CD4-positive, CD25-positive, alpha-beta regulatory T cell (primary cell): ENCODE results near the gene TLNRD1. TPM values are rescaled to one million over a fixed set of nuclear protein-coding genes. Genes with fewer than 3 reads are reported as not detected.
A peak's percentile ranks its signal among the peaks of the same experiment; 100 is the strongest.

Source experiments
- ATAC-seq, 2 donors: fragments of 150-1000 bp; cut with Tn5 transposase; one replicate each; pipeline ENCODE4 v1.10.0; 2021; ENCODE audit warnings: low read depth in 2 of 2, moderate number of reproducible peaks in 2 of 2, moderate library complexity in 1 of 2
- DNase-seq, 3 donors: peaks; one replicate each; pipeline versions ENCODE4 v3.0.0 to v3.0.0-alpha.2; 2012 to 2022; ENCODE audit warnings: mixed read lengths in 1 of 3
- H3K27ac ChIP-seq: one replicate; pipeline ENCODE4 v1.7.0; 2013; ENCODE audit warnings: mild to moderate bottlenecking, low read length; ENCODE audit not compliant: insufficient read depth, poor library complexity, severe bottlenecking
- H3K27me3 ChIP-seq: one replicate; pipeline ENCODE4 v1.7.0; 2013; ENCODE audit warnings: low read length; ENCODE audit not compliant: control insufficient read depth, insufficient read depth
- H3K36me3 ChIP-seq: one replicate; pipeline ENCODE4 v1.7.0; 2013; ENCODE audit warnings: mild to moderate bottlenecking, low read length, moderate library complexity; ENCODE audit not compliant: control insufficient read depth, insufficient read depth
- H3K4me1 ChIP-seq: 2 replicates; pipeline ENCODE4 v1.7.0; 2013; ENCODE audit warnings: mild to moderate bottlenecking, low read length; ENCODE audit not compliant: insufficient read depth, control insufficient read depth, poor library complexity, severe bottlenecking
- H3K4me3 ChIP-seq: one replicate; pipeline ENCODE4 v1.7.0; 2013; ENCODE audit warnings: low read depth, mild to moderate bottlenecking, low read length, moderate library complexity
- H3K9me3 ChIP-seq, 2 experiments: 1 replicate in 1 of 2; 2 replicates in 1 of 2; pipeline ENCODE4 v1.7.0; 2013; ENCODE audit warnings: low read length in 2 of 2, mild to moderate bottlenecking in 1 of 2, moderate library complexity in 1 of 2; ENCODE audit not compliant: control insufficient read depth in 2 of 2
- H3K27ac Mint-ChIP-seq, 3 donors: one replicate each; pipeline ENCODE4 v1.8.0; 2020 to 2022; ENCODE audit warnings: mild to moderate bottlenecking in 3 of 3, mixed read lengths in 3 of 3, moderate library complexity in 2 of 3
- H3K27me3 Mint-ChIP-seq: one replicate; pipeline ENCODE4 v1.8.0; 2022; ENCODE audit warnings: mild to moderate bottlenecking, mixed read lengths
- H3K36me3 Mint-ChIP-seq: one replicate; pipeline ENCODE4 v1.8.0; 2020; ENCODE audit warnings: mixed read lengths
- H3K4me1 Mint-ChIP-seq, 4 donors: one replicate each; pipeline ENCODE4 v1.8.0; 2020 to 2022; ENCODE audit warnings: mixed read lengths in 4 of 4, mild to moderate bottlenecking in 1 of 4
- H3K4me3 Mint-ChIP-seq, 4 donors: one replicate each; pipeline ENCODE4 v1.8.0; 2020 to 2022; ENCODE audit warnings: mild to moderate bottlenecking in 4 of 4, mixed read lengths in 4 of 4, moderate library complexity in 3 of 4
- H3K9me3 Mint-ChIP-seq, 7 donors: one replicate each; pipeline ENCODE4 v1.8.0; 2020 to 2022; ENCODE audit warnings: mixed read lengths in 7 of 7, mild to moderate bottlenecking in 3 of 7, moderate library complexity in 2 of 7
- polyA plus RNA-seq, 4 donors: library from polyadenylated mRNA; unstranded; fragments of 300-500 nt; fragmentation: Illumina TruSeq; gene quantifications; one replicate each; pipeline ENCODE4 v1.2.3, GENCODE V29; 2021
- total RNA-seq: library from RNA; stranded (reverse); gene quantifications from one replicate; pipeline ENCODE4 v1.2.3, GENCODE V29; 2022

TLNRD1 gene
- total and polyA plus RNA-seq, 5 donors from 2014 or later, result 3.1 to 17.7 (median 4.6) TPM

DNA sequence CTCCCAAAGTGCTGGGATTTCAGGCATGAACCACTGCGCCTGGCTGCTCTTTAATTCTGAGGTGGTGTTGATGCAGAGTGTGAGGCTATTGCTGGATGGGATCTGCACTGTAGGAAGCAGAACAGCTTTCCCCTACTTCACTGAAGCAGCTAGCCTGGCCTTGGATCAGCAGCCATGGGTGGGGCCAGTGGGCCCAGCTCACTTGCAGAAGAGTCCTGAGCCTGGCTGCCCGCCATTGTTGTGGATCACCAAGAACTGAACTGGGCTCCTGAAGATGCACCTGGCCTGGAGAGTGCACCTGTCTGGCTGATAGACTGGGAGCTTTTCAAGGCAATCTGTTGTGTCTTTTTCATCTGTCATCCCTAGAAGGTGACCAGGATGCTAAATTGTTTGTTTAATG, 11.9 kb downstream of the TLNRD1 start:
- no peak overlapping the region for H3K4me3 ChIP-seq
- H3K9me3 ChIP-seq, result no peaks in the 10 kb centered on the region
- Mint-ChIP-seq H3K27me3 (no peaks in the 10 kb centered on the region), H3K4me1 (peaks cover 27 to 43% (median 39%) of the 10 kb centered on the region in 4 donors), H3K36me3 (peaks cover 7% of the 10 kb centered on the region), H3K9me3 (no peaks in the 10 kb centered on the region), H3K27ac (no peak overlapping the region), H3K4me3 (no peak overlapping the region)
- no peak for ATAC-seq
- DNase-seq, result no peak
- H3K36me3 ChIP-seq, result no peaks in the 10 kb centered on the region
- H3K27me3 ChIP-seq, result no peaks in the 10 kb centered on the region
- H3K4me1 ChIP-seq, result no peaks in the 10 kb centered on the region
- no peak overlapping the region for H3K27ac ChIP-seq

DNA sequence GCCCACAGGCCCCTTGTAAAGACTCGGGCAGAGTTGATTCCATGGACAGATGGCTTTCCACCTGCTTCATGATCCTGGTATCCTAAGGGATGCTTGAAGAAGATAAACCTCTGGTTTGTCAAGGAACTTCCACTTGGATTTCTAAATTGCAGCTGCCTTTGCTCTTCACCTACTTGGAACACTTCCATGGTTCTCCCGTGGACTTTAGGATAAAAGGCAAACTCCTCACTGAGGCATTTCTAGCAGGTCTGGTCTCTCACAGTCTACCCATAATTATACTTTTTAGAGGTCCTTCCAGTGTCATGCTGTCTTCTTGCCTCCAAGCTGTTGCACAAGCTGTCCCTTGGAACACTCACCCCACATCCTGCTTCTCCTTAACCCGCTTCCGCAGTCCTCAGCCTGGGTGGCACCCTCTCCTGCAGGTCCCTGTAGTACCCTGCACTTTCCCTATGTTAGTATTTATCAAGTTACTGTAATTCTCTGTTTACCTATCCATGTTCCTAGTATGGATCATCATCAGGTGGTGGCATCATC, 12.7 kb downstream of the TLNRD1 start:
- Mint-ChIP-seq H3K9me3 (no peaks in the 10 kb centered on the region), H3K27me3 (no peaks in the 10 kb centered on the region), H3K4me3 (no peak overlapping the region), H3K36me3 (peaks cover 7% of the 10 kb centered on the region), H3K27ac (no peak overlapping the region), H3K4me1 (peaks cover 23 to 38% (median 31%) of the 10 kb centered on the region in 4 donors)
- H3K27me3 ChIP-seq, result no peaks in the 10 kb centered on the region
- no peaks in the 10 kb centered on the region for H3K9me3 ChIP-seq
- H3K4me3 ChIP-seq, result no peak overlapping the region
- ATAC-seq, result no peak
- no peaks in the 10 kb centered on the region for H3K4me1 ChIP-seq
- no peak for DNase-seq
- no peaks in the 10 kb centered on the region for H3K36me3 ChIP-seq
- no peak overlapping the region for H3K27ac ChIP-seq

DNA sequence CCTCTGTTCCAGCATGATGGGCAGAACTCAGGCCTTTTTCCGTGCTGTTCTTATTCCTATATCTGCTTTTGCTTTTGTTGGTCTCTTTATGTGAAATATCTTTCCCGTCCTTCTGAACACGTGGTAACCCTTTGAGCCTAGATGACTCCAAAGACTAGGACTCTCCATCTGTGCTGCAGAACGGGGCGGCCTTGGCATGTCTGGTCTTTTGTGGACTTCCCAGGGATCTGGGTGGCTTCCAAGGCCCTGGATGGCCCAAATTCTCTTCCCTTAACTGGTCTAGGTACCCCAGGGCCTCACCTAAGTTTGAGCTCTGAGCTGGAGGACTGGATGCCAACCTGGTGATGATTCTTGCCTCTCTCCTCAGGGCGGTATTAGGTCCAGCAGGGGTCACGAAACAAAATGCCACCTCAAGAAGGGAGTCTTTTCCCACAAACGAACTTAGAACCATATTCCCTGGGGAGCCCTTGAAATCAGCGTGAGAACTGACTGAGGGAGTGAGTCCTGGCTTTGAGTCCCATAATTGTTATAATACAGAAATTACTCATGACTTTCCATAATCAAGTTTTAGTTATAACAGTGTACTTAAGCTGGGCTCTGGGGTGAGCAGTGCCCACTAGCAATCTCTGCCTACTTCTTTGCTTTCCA, 13.8 kb downstream of the TLNRD1 start:
- Histone ChIP-seq H3K9me3 (no peaks in the 10 kb centered on the region), H3K4me1 (no peaks in the 10 kb centered on the region), H3K4me3 (no peak overlapping the region), H3K27me3 (no peaks in the 10 kb centered on the region), H3K36me3 (no peaks in the 10 kb centered on the region), H3K27ac (no peak overlapping the region)
- H3K9me3 Mint-ChIP-seq, result no peaks in the 10 kb centered on the region
- peak overlapping the region in 2 of 3 donors; percentile 38 to 61 for H3K27ac Mint-ChIP-seq
- ATAC-seq (no peak), DNase-seq (no peak)
- no peaks in the 10 kb centered on the region for H3K27me3 Mint-ChIP-seq
- peaks cover 19 to 34% (median 21%) of the 10 kb centered on the region in 4 donors for H3K4me1 Mint-ChIP-seq
- H3K36me3 Mint-ChIP-seq, result peaks cover 4% of the 10 kb centered on the region
- peak overlapping the region in 1 of 4 donors; percentile 22 for H3K4me3 Mint-ChIP-seq

DNA sequence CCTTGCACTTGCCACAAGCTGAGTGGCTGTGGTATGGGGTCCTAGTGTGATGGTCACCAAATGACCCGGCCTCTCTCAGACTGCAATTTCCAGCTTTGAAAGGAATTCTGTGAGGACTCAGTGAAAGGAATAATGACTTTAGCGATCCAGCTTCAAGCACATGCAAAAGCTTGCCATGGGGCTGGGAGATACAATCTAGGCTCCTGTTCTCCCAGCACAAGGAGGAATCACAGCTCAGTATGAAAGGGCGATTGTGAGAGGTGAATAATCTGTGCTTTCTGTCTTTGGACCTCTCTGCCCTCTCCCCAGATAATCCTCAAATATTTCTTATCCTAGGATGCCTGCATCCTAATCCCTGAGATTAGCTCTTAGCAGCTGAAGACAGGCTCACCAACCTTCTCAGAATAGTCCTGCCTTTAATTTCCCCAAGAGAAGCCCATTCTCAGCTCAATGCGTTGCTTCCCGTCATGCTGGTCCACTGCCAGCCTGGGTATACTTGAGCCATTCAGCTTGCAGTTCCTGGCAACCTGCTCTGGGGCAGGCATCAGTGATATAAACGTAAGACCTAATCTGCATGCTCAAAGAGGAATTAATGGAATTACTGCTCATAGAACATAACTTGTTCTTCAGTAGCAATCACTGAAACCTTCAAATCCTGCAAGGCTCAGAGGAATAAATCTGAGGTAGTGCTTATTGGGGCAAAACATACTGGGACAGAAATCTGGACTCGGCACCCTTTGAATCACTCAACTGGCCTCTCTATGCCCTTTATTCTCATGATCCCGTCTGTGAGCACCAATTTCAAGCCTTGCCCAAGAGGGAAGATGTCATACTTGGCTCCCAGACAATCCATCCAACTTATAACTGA, 15.1 kb downstream of the TLNRD1 start:
- H3K27ac Mint-ChIP-seq, result no peak overlapping the region
- DNase-seq (no peak), ATAC-seq (no peak)
- no peaks in the 10 kb centered on the region for H3K27me3 Mint-ChIP-seq
- Histone ChIP-seq H3K4me1 (no peaks in the 10 kb centered on the region), H3K36me3 (no peaks in the 10 kb centered on the region), H3K27ac (no peak overlapping the region), H3K9me3 (no peaks in the 10 kb centered on the region), H3K27me3 (no peaks in the 10 kb centered on the region), H3K4me3 (no peak overlapping the region)
- no peak overlapping the region for H3K4me3 Mint-ChIP-seq
- no peaks in the 10 kb centered on the region for H3K9me3 Mint-ChIP-seq
- H3K36me3 Mint-ChIP-seq, result peaks cover 4% of the 10 kb centered on the region
- peaks cover 8 to 26% (median 13%) of the 10 kb centered on the region in 4 donors for H3K4me1 Mint-ChIP-seq

DNA sequence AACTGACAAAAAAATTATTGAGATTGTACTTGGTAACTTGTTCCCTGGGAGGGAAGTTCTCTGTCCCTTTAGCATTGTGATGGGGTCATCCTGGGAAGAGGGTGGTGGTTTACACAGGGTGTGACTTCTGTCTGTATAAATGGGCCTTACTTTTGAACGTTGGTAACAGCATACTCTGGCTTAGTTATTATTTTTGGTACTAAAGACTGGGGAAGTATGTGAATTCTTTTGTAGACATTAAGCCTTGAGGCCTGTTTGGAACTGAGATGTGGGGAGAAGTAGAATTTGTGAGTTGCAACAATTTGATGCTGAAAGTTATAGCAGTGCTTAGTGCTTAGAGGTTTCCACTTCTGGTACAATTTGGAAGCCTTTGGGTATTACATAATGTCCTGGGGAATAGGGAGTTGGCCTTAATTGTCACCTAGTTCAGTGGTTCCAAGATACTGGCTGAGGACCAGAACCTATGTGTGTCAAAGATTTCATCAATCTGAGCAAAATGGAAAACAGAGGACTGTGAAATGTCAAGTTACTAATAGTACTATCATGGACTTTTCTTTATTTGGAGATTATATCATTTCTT, 15.9 kb downstream of the TLNRD1 start:
- DNase-seq (no peak), ATAC-seq (no peak)
- H3K36me3 ChIP-seq, result no peaks in the 10 kb centered on the region
- peaks cover 4% of the 10 kb centered on the region for H3K36me3 Mint-ChIP-seq
- no peaks in the 10 kb centered on the region for H3K4me1 ChIP-seq
- H3K27me3 ChIP-seq, result no peaks in the 10 kb centered on the region
- H3K4me3 Mint-ChIP-seq, result no peak overlapping the region
- H3K9me3 Mint-ChIP-seq, result no peaks in the 10 kb centered on the region
- peak overlapping the region in 1 of 3 donors; percentile 52 for H3K27ac Mint-ChIP-seq
- H3K4me1 Mint-ChIP-seq, result peaks cover 4 to 20% (median 10%) of the 10 kb centered on the region in 4 donors
- H3K9me3 ChIP-seq, result no peaks in the 10 kb centered on the region
- no peak overlapping the region for H3K4me3 ChIP-seq
- H3K27ac ChIP-seq, result no peak overlapping the region
- H3K27me3 Mint-ChIP-seq, result no peaks in the 10 kb centered on the region

DNA sequence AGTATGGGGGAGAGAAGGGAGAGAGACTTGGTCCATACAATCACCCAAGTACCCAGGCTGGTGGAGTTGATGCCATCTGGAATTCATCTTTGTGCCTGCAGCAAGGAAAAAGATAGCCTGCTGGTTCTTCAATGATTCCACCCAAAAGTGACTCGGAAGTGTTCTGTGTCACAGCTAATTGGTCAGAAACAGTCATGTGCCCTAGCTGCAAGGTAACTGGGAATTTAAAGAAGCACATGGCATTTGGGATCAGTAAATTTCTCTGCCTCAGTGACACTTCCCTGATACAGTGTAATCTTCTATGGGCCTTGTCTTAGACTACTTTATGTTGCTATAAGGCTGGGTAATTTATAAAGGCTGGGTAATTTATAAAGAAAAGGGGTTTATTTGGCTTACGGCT, 17.5 kb downstream of the TLNRD1 start:
- no peak overlapping the region for H3K4me3 ChIP-seq

DNA sequence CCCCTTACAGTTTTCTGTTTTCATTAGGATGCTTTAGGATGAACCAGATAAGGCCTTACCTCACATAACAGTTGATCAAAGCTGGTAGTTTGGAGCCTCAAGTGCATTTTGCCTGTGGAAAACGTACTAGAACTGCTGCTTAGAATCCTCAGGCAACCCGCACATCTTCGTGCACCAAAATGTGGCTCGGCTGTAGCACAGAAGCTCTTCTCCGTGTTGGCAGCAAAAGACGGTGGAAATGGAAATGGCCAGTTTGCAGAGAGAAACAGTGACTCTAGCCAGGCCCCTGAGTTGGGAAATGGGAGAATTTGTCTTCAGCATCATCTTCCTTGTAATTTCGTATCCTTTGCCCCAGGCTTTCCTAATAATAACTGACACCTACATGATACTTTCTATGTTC, 20.6 kb downstream of the TLNRD1 start:
- Mint-ChIP-seq H3K4me1 (peaks cover 15 to 21% (median 17%) of the 10 kb centered on the region in 4 donors), H3K27me3 (no peaks in the 10 kb centered on the region), H3K9me3 (no peaks in the 10 kb centered on the region), H3K36me3 (no peaks in the 10 kb centered on the region), H3K27ac (no peak overlapping the region), H3K4me3 (no peak overlapping the region)
- no peaks in the 10 kb centered on the region for H3K9me3 ChIP-seq
- ATAC-seq (no peak), DNase-seq (no peak)
- no peak overlapping the region for H3K4me3 ChIP-seq
- H3K27ac ChIP-seq, result no peak overlapping the region
- peaks cover 10% of the 10 kb centered on the region for H3K4me1 ChIP-seq
- no peaks in the 10 kb centered on the region for H3K27me3 ChIP-seq
- no peaks in the 10 kb centered on the region for H3K36me3 ChIP-seq

More for the DNA sequence above, 17.5 kb downstream of the TLNRD1 start:
- peak overlapping the region in 1 of 3 donors; percentile 32 for H3K27ac Mint-ChIP-seq
- Histone ChIP-seq H3K27ac (no peak overlapping the region), H3K36me3 (no peaks in the 10 kb centered on the region), H3K9me3 (no peaks in the 10 kb centered on the region), H3K4me1 (peaks cover 2% of the 10 kb centered on the region), H3K27me3 (no peaks in the 10 kb centered on the region)
- no peaks in the 10 kb centered on the region for H3K27me3 Mint-ChIP-seq
- peaks cover 4% of the 10 kb centered on the region for H3K36me3 Mint-ChIP-seq
- no peak overlapping the region for H3K4me3 Mint-ChIP-seq
- peaks cover 0 to 16% (median 9%) of the 10 kb centered on the region in 4 donors for H3K4me1 Mint-ChIP-seq
- DNase-seq (no peak), ATAC-seq (no peak)
- H3K9me3 Mint-ChIP-seq, result no peaks in the 10 kb centered on the region
